SU-DHL-6 (cell line): ENCODE results near the gene ILDR2.

Experiments
- H2AFZ ChIP-seq: fragments of 200-600 bp; sonication (generic); 2 replicates; pipeline ENCODE4 v1.6.1; 2014; ENCODE audit warnings: low read depth, mild to moderate bottlenecking, moderate library complexity, mixed read lengths, antibody characterized with exemption, low read length; ENCODE audit not compliant: severe bottlenecking
- H3F3A ChIP-seq: fragments of 200-600 bp; shearing (Covaris generic); 2 replicates; pipeline ENCODE4 v1.6.0; 2016; ENCODE audit warnings: antibody characterized with exemption, mild to moderate bottlenecking; ENCODE audit not compliant: insufficient read depth
- H3K27ac ChIP-seq: fragments of 200-600 bp; sonication (generic); 2 replicates; pipeline ENCODE4 v1.5.1; 2016; ENCODE audit warnings: low read depth, mild to moderate bottlenecking, low read length, moderate library complexity, mixed read lengths
- H3K27me3 ChIP-seq: fragments of 200-600 bp; sonication (generic), shearing (Covaris generic); 2 replicates; pipeline ENCODE4 v1.6.0; 2014; ENCODE audit warnings: mild to moderate bottlenecking, low read length
- H3K36me3 ChIP-seq: fragments of 200-600 bp; sonication (generic); 2 replicates; pipeline ENCODE4 v1.6.1; 2014; ENCODE audit warnings: mild to moderate bottlenecking, low read length, mixed read lengths
- H3K4me2 ChIP-seq: fragments of 300-600, 200-600 bp; shearing (Covaris generic), sonication (generic); 2 replicates; pipeline ENCODE4 v1.6.0; 2014; ENCODE audit warnings: low read length, low read depth, mild to moderate bottlenecking; ENCODE audit not compliant: poor library complexity, severe bottlenecking
- H3K4me3 ChIP-seq: fragments of 200-600 bp; sonication (generic); 2 replicates; pipeline ENCODE4 v1.5.1; 2014; ENCODE audit warnings: antibody characterized with exemption, low read length, mild to moderate bottlenecking, mixed read lengths; ENCODE audit not compliant: insufficient read depth, poor library complexity, severe bottlenecking
- H3K79me2 ChIP-seq: fragments of 200-600 bp; sonication (generic); 2 replicates; pipeline ENCODE4 v1.6.1; 2014; ENCODE audit warnings: mild to moderate bottlenecking, low read length, moderate library complexity; ENCODE audit not compliant: insufficient read depth
- H3K9ac ChIP-seq: fragments of 200-600 bp; sonication (generic); 2 replicates; pipeline ENCODE4 v1.7.0; 2014; ENCODE audit warnings: mild to moderate bottlenecking, low read length
- H3K9me2 ChIP-seq: fragments of 200-600 bp; sonication (generic); replicated peaks from 2 replicates; pipeline ENCODE4 v1.6.1; 2014; ENCODE audit warnings: low read length; ENCODE audit not compliant: insufficient read depth
- H3K9me3 ChIP-seq: fragments of 200-600 bp; sonication (generic); 2 replicates; pipeline ENCODE4 v1.6.1; 2014; ENCODE audit warnings: low read length, mixed read lengths; ENCODE audit not compliant: insufficient read depth
- H4K20me1 ChIP-seq: fragments of 200-600 bp; sonication (generic); 2 replicates; pipeline ENCODE4 v1.6.1; 2014; ENCODE audit warnings: low read depth, mild to moderate bottlenecking, antibody characterized with exemption, low read length, moderate library complexity, mixed read lengths
- CTCF ChIP-seq: fragments of 200-600 bp; sonication (generic); IDR thresholded peaks from one replicate; pipeline ENCODE4 v1.5.1; 2017; ENCODE audit warnings: antibody characterized with exemption, mild to moderate bottlenecking, low read length, moderate library complexity; ENCODE audit not compliant: insufficient read depth, poor library complexity, severe bottlenecking
- EZH2phosphoT487 ChIP-seq: fragments of 200-600 bp; sonication (generic), shearing (Covaris generic); conservative IDR thresholded peaks from 2 replicates; pipeline ENCODE4 v1.6.1; 2018; ENCODE audit warnings: mild to moderate bottlenecking, antibody characterized with exemption, low read length, moderate library complexity, mixed read lengths

The ILDR2 gene

GRCh38 chr1:166910396-166910994, 64.8 kb downstream of the ILDR2 start:
- no peak overlapping the region for H3K27ac ChIP-seq
- H3K79me2 ChIP-seq: no peaks in the 10 kb centered on the region
- 0 out of 2 replicates have a peak, but pooled peaks cover 4% of the 10 kb centered on the region for H3K36me3 ChIP-seq
- no peak overlapping the region for H2AFZ ChIP-seq
- no peaks in the 10 kb centered on the region for H4K20me1 ChIP-seq
- no peaks in the 10 kb centered on the region for H3F3A ChIP-seq
- H3K4me3 ChIP-seq: no peak overlapping the region
- H3K9me2 ChIP-seq: no peaks in the 10 kb centered on the region
- no peak overlapping the region for H3K4me2 ChIP-seq
- H3K9me3 ChIP-seq: 0 out of 2 replicates have a peak, but pooled peaks cover 4% of the 10 kb centered on the region
- H3K27me3 ChIP-seq: no peaks in the 10 kb centered on the region
- TF ChIP-seq EZH2phosphoT487: no peak
- TF ChIP-seq CTCF: peak; percentile 87
- H3K9ac ChIP-seq: no peak overlapping the region

- Histone ChIP-seq H4K20me1 (no peaks in the 10 kb centered on the region), H3K9me3 (0 out of 2 replicates have a peak, but pooled peaks cover 4% of the 10 kb centered on the region), H3K27me3 (no peaks in the 10 kb centered on the region), H2AFZ (no peak overlapping the region), H3K9me2 (no peaks in the 10 kb centered on the region), H3K4me3 (no peak overlapping the region), H3K36me3 (0 out of 2 replicates have a peak, but pooled peaks cover 4% of the 10 kb centered on the region), H3K27ac (no peak overlapping the region), H3K79me2 (no peaks in the 10 kb centered on the region), H3F3A (no peaks in the 10 kb centered on the region), H3K4me2 (no peak overlapping the region), H3K9ac (no peak overlapping the region)
- no peak for TF ChIP-seq EZH2phosphoT487
These were observed 66.4 kb downstream of the ILDR2 start for GRCh38 chr1:166908942-166909341.

- 0 out of 2 replicates have a peak, but pooled peaks cover 4% of the 10 kb centered on the region for H3K9me3 ChIP-seq
- H3F3A ChIP-seq: no peaks in the 10 kb centered on the region
- TF ChIP-seq CTCF: no peak
- no peak for TF ChIP-seq EZH2phosphoT487
- H3K36me3 ChIP-seq: 0 out of 2 replicates have a peak, but pooled peaks cover 4% of the 10 kb centered on the region
- no peaks in the 10 kb centered on the region for H3K27me3 ChIP-seq
- peak overlapping the region; percentile 35 for H2AFZ ChIP-seq
- H3K9me2 ChIP-seq: no peaks in the 10 kb centered on the region
- no peak overlapping the region for H3K4me3 ChIP-seq
- H3K4me2 ChIP-seq: no peak overlapping the region
- no peaks in the 10 kb centered on the region for H3K79me2 ChIP-seq
- no peaks in the 10 kb centered on the region for H4K20me1 ChIP-seq
- H3K27ac ChIP-seq: no peak overlapping the region
- H3K9ac ChIP-seq: no peak overlapping the region
These were observed 67.6 kb downstream of the ILDR2 start for GRCh38 chr1:166907763-166908162.

- Histone ChIP-seq H3K9me2 (no peaks in the 10 kb centered on the region), H3K9ac (no peak overlapping the region), H2AFZ (no peak overlapping the region), H3K36me3 (0 out of 2 replicates have a peak, but pooled peaks cover 4% of the 10 kb centered on the region), H3K27ac (no peak overlapping the region), H3K27me3 (no peaks in the 10 kb centered on the region), H3K4me2 (no peak overlapping the region), H3K4me3 (no peak overlapping the region), H3K9me3 (0 out of 2 replicates have a peak, but pooled peaks cover 4% of the 10 kb centered on the region), H3K79me2 (no peaks in the 10 kb centered on the region), H4K20me1 (no peaks in the 10 kb centered on the region), H3F3A (no peaks in the 10 kb centered on the region)
- TF ChIP-seq EZH2phosphoT487 (no peak), CTCF (no peak)
These were observed 68.3 kb downstream of the ILDR2 start for GRCh38 chr1:166907051-166907450.
